ENCODE results near the gene BICRAL. TPM values are rescaled to one million over a fixed set of nuclear protein-coding genes. Genes with fewer than 3 reads are reported as not detected.

Gene BICRAL
- polyA plus RNA-seq, 1 of the 3 experiments (the other 2 are of a cell fraction): 5.1 TPM

DNA sequence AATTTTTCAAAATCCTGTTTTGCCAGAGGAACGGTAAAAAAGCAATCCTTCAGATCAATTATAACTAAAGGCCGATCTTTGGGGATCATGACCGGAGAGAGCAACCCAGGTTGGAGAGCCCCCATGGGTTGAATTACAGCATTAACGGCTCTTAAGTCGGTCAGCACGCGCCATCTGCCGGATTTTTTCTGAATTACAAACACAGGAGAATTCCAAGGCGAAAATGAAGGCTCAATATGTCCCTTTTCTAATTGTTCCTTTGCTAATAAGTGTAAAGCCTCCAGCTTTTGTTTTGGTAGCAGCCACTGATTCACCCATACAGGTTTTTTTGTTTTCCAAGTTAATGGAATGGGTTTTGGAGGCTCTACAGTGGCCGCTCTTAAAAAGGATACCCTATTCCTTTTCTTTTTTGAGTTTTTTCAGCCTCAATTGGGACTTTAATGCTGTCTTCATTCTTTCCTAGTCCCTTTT is 117.1 kb downstream of the BICRAL start:
- no peak overlapping the region for H3K4me2 ChIP-seq

GRCh38 chr6:42899871-42900270 is 118.0 kb downstream of the BICRAL start:
- no peak for TF ChIP-seq SMC3 (IDR thresholded peaks at IDR 0.05; ENCODE audit: low read depth, low read length)
- no peak for TF ChIP-seq ELF1 (IDR thresholded peaks at IDR 0.05)
- no peak for TF ChIP-seq TCF12 (IDR thresholded peaks at IDR 0.05)
- no peak for TF ChIP-seq GABPA (IDR thresholded peaks at IDR 0.05; ENCODE audit: low read depth)
- no peak for TF ChIP-seq TAF1 (IDR thresholded peaks at IDR 0.05; ENCODE audit: borderline replicate concordance, low read depth, low read length)
- TF ChIP-seq, protein P1, sequence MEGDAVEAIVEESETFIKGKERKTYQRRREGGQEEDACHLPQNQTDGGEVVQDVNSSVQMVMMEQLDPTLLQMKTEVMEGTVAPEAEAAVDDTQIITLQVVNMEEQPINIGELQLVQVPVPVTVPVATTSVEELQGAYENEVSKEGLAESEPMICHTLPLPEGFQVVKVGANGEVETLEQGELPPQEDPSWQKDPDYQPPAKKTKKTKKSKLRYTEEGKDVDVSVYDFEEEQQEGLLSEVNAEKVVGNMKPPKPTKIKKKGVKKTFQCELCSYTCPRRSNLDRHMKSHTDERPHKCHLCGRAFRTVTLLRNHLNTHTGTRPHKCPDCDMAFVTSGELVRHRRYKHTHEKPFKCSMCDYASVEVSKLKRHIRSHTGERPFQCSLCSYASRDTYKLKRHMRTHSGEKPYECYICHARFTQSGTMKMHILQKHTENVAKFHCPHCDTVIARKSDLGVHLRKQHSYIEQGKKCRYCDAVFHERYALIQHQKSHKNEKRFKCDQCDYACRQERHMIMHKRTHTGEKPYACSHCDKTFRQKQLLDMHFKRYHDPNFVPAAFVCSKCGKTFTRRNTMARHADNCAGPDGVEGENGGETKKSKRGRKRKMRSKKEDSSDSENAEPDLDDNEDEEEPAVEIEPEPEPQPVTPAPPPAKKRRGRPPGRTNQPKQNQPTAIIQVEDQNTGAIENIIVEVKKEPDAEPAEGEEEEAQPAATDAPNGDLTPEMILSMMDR (IDR thresholded peaks at IDR 0.05): no peak
- TF ChIP-seq YY1 (IDR thresholded peaks at IDR 0.05; ENCODE audit: low read depth): no peak
- TF ChIP-seq FOXJ3 (CRISPR knock-in tag; IDR thresholded peaks at IDR 0.05): no peak
- no peak for TF ChIP-seq MXI1 (IDR thresholded peaks at IDR 0.05; ENCODE audit: low read depth, low read length)
- Histone ChIP-seq H3F3A (replicated peaks; ENCODE audit: insufficient read depth) (no peaks in the 10 kb centered on the region), H3K4me3 (ENCODE audit: low read depth in 2 of 2, low read length in 1 of 2) (no peak overlapping the region), H4K20me1 (ENCODE audit: insufficient read depth) (no peaks in the 10 kb centered on the region), H3K36me3 (replicated peaks in 1 of 2; ENCODE audit: control insufficient read depth in 1 of 2, insufficient read depth in 2 of 2, low read length in 1 of 2) (no peaks in the 10 kb centered on the region), H3K9me2 (no peaks in the 10 kb centered on the region), H3K4me2 (no peak overlapping the region), H3K79me2 (ENCODE audit: insufficient read depth) (no peaks in the 10 kb centered on the region), H3K9me3 (no peaks in the 10 kb centered on the region), H3K27ac (ENCODE audit: low read depth in 2 of 2, low read length in 1 of 2) (no peak overlapping the region), H3K27me3 (ENCODE audit: insufficient read depth) (no peaks in the 10 kb centered on the region), H3K4me1 (ENCODE audit: control insufficient read depth in 1 of 2, insufficient read depth in 2 of 2, low read depth in 1 of 2, low read length in 1 of 2) (peaks cover 0 to 16% of the 10 kb centered on the region in 2 experiments; a peak in 2 of 4 replicates), H3K9ac (no peak overlapping the region), H2AFZ (ENCODE audit: low read depth) (no peak overlapping the region)
- POLR2A ChIA-PET: interaction anchor here (0.6 kb wide), 1 partner anchor 99 kb away, joined by 3 read pairs; no protein-coding TSS in a partner anchor
- WGBS (ENCODE audit: low lambda C conversion rate): 72% methylated on average over 8 of the region's 8 CpGs
- CTCF ChIA-PET: interaction anchor here (0.8 to 2.6 kb wide), 12 partner anchors 9 to 244 kb away, joined by 3 to 11 read pairs (median 4); partner anchors contain the start of genes CNPY3 and RPL7L1
- no peak for DNase-seq

More for the DNA sequence above, 117.1 kb downstream of the BICRAL start:
- H3F3A ChIP-seq (replicated peaks; ENCODE audit: insufficient read depth): no peaks in the 10 kb centered on the region
- H3K9ac ChIP-seq: no peak overlapping the region
- ChIA-PET POLR2A (no interaction called here), CTCF (interaction anchor here (0.7 to 2.6 kb wide), 10 partner anchors 10 to 486 kb away, joined by 3 to 11 read pairs (median 4); partner anchors contain the start of genes CNPY3, PEX6 and RRP36)
- no peaks in the 10 kb centered on the region for H3K36me3 ChIP-seq (replicated peaks in 1 of 2; ENCODE audit: control insufficient read depth in 1 of 2, insufficient read depth in 2 of 2, low read length in 1 of 2)
- no peak overlapping the region; a peak in 1 of 4 replicates for H3K4me3 ChIP-seq (ENCODE audit: low read depth in 2 of 2, low read length in 1 of 2)
- H3K4me1 ChIP-seq (ENCODE audit: control insufficient read depth in 1 of 2, insufficient read depth in 2 of 2, low read depth in 1 of 2, low read length in 1 of 2): peaks cover 0 to 16% of the 10 kb centered on the region in 2 experiments; a peak in 2 of 4 replicates
- H3K27me3 ChIP-seq (ENCODE audit: insufficient read depth): no peaks in the 10 kb centered on the region
- H4K20me1 ChIP-seq (ENCODE audit: insufficient read depth): no peaks in the 10 kb centered on the region
- H3K9me3 ChIP-seq: no peaks in the 10 kb centered on the region
- TF ChIP-seq, protein P1 (IDR thresholded peaks at IDR 0.05): peak; percentile 77
- TF ChIP-seq CHD2 (IDR thresholded peaks at IDR 0.05; ENCODE audit: low read length, partially characterized antibody) (peak; percentile 6), SMC3 (IDR thresholded peaks at IDR 0.05; ENCODE audit: low read depth, low read length) (peak; percentile 53), TEAD4 (IDR thresholded peaks at IDR 0.05; ENCODE audit: borderline replicate concordance, insufficient read depth) (no peak), RXRA (IDR thresholded peaks at IDR 0.05; ENCODE audit: borderline replicate concordance, low read depth) (no peak), ZBTB33 (IDR thresholded peaks at IDR 0.05; ENCODE audit: borderline replicate concordance, low read depth) (no peak), RAD21 (IDR thresholded peaks at IDR 0.05; ENCODE audit: low read length) (peak; percentile 75)
- DNase-seq: peak; percentile 36
- peak overlapping the region; percentile 70; the same call in 1 of the 2 replicates for H2AFZ ChIP-seq (ENCODE audit: low read depth)
- no peaks in the 10 kb centered on the region for H3K9me2 ChIP-seq
- H3K27ac ChIP-seq (ENCODE audit: low read depth in 2 of 2, low read length in 1 of 2): peak overlapping the region in 1 of 2 experiments; percentile 34; a peak in 1 of 4 replicates
- H3K79me2 ChIP-seq (ENCODE audit: insufficient read depth): no peaks in the 10 kb centered on the region
- 9% methylated on average over 10 of the region's 10 CpGs for WGBS (ENCODE audit: low lambda C conversion rate)
